GM23248 (cell line): ENCODE measurements around the gene CCDC180. TPM values are rescaled to one million over a fixed set of nuclear protein-coding genes. Genes with fewer than 3 reads are reported as not detected.
"Not testable (repeated sequence)": the region's sequence is repeated elsewhere in the genome, so short reads cannot be mapped to it uniquely, and the experiment has no call there.

Source experiments
- DNase-seq: peaks from one replicate; pipeline ENCODE4 v3.0.0-alpha.2; 2015
- H2AFZ ChIP-seq: fragments of 200-600 bp; sonication (generic); 2 replicates; pipeline ENCODE4 v1.6.1; 2016; ENCODE audit warnings: antibody characterized with exemption
- H3F3A ChIP-seq: fragments of 200-600 bp; sonication (generic); 2 replicates; pipeline ENCODE4 v1.6.1; 2016; ENCODE audit warnings: mild to moderate bottlenecking, antibody characterized with exemption, mixed run types; ENCODE audit not compliant: insufficient read depth
- H3K27ac ChIP-seq: fragments of 200-600 bp; sonication (generic); 2 replicates; pipeline ENCODE4 v1.5.1; 2016; ENCODE audit warnings: mild to moderate bottlenecking
- H3K27me3 ChIP-seq: fragments of 200-600 bp; sonication (generic); replicated peaks from 2 replicates; pipeline ENCODE4 v1.6.1; 2016; ENCODE audit warnings: mild to moderate bottlenecking; ENCODE audit not compliant: insufficient read depth
- H3K36me3 ChIP-seq: fragments of 200-600 bp; sonication (generic); 2 replicates; pipeline ENCODE4 v1.6.1; 2016; ENCODE audit warnings: low read depth, mild to moderate bottlenecking
- H3K4me1 ChIP-seq: fragments of 200-600 bp; sonication (generic); 2 replicates; pipeline ENCODE4 v1.6.1; 2016; ENCODE audit warnings: mild to moderate bottlenecking; ENCODE audit not compliant: insufficient read depth
- H3K4me2 ChIP-seq: fragments of 200-600 bp; sonication (generic); one replicate; pipeline ENCODE4 v1.6.1; 2016; ENCODE audit warnings: mild to moderate bottlenecking; ENCODE audit not compliant: unreplicated experiment
- H3K4me3 ChIP-seq: fragments of 200-600 bp; sonication (generic); 2 replicates; pipeline ENCODE4 v1.5.1; 2016; ENCODE audit warnings: mild to moderate bottlenecking
- H3K79me2 ChIP-seq: fragments of 200-600 bp; sonication (generic); 2 replicates; pipeline ENCODE4 v1.6.1; 2016; ENCODE audit warnings: mild to moderate bottlenecking; ENCODE audit not compliant: insufficient read depth
- H3K9ac ChIP-seq: fragments of 200-600 bp; sonication (generic); 2 replicates; pipeline ENCODE4 v1.6.1; 2016; ENCODE audit warnings: mild to moderate bottlenecking
- H3K9me2 ChIP-seq: fragments of 200-600 bp; sonication (generic); 2 replicates; pipeline ENCODE4 v1.6.1; 2016; ENCODE audit warnings: mixed run types, mild to moderate bottlenecking, moderate library complexity; ENCODE audit not compliant: insufficient read depth
- H3K9me3 ChIP-seq: fragments of 200-600 bp; sonication (generic); one replicate; pipeline ENCODE4 v1.6.1; 2017; ENCODE audit warnings: low read depth
- H4K20me1 ChIP-seq: fragments of 200-600 bp; sonication (generic); 2 replicates; pipeline ENCODE4 v1.6.0; 2016; ENCODE audit not compliant: insufficient read depth
- EZH2 ChIP-seq: fragments of 200-600 bp; sonication (generic); IDR thresholded peaks from 2 replicates; pipeline ENCODE4 v1.6.1; 2018; ENCODE audit warnings: antibody characterized with exemption, mild to moderate bottlenecking; ENCODE audit not compliant: insufficient read depth, poor library complexity, severe bottlenecking
- EZH2phosphoT487 ChIP-seq: fragments of 200-600 bp; sonication (generic); IDR thresholded peaks from 2 replicates; pipeline ENCODE4 v1.6.1; 2018; ENCODE audit warnings: antibody characterized with exemption, moderate library complexity, mild to moderate bottlenecking, low read depth; ENCODE audit not compliant: insufficient read depth
- WGBS, 2 experiments: methylation state at CpG; one replicate each; pipeline ENCODE4 v1.1.6; 2015 to 2017; ENCODE audit warnings: low lambda C conversion rate in 2 of 2, low coverage in 1 of 2; ENCODE audit errors: missing lambda C conversion rate in 2 of 2; 5-methylcytosine and 5-hydroxymethylcytosine counted together
- in situ Hi-C: fragments of 300-500 bp; cut with MboI; formaldehyde crosslinking; loops from 2 replicates; pipeline ENCODE4 v1.15.0; 2020
- polyA plus RNA-seq: library from polyadenylated mRNA; unstranded; fragments of >200 nt; fragmentation: Nextera tagmentation; extraction: Ambion mirVana; gene quantifications from 2 replicates; pipeline ENCODE4 v1.2.1, GENCODE V29; 2016
- total RNA-seq: library from RNA; depleted of rRNA; stranded (reverse); fragments of >200 nt; shearing (Covaris generic); gene quantifications from 2 replicates; pipeline ENCODE4 v1.2.3, GENCODE V29; 2014

Gene CCDC180
- total and polyA plus RNA-seq, 2 experiments from 2014 or later, result 0.11 to 0.29 TPM

- 67 to 82% methylated on average over 5 of the region's 5 CpGs for WGBS, 2 experiments
- Histone ChIP-seq H3K4me2 (no peak overlapping the region), H3K36me3 (no peaks in the 10 kb centered on the region), H3K9me2 (no peaks in the 10 kb centered on the region), H3K79me2 (no peaks in the 10 kb centered on the region), H3K4me1 (no peaks in the 10 kb centered on the region), H3K9ac (no peak overlapping the region), H3K27ac (no peak overlapping the region), H3K4me3 (no peak overlapping the region), H3F3A (no peaks in the 10 kb centered on the region), H3K9me3 (no peaks in the 10 kb centered on the region), H3K27me3 (no peaks in the 10 kb centered on the region), H4K20me1 (no peaks in the 10 kb centered on the region), H2AFZ (no peak overlapping the region)
- TF ChIP-seq EZH2phosphoT487 (no peak), EZH2 (no peak)
- no peak for DNase-seq
- in situ Hi-C loops, result no loop called here
These were observed 17.5 kb downstream of the CCDC180 start for GRCh38 chr9:97324954-97325353.

DNA sequence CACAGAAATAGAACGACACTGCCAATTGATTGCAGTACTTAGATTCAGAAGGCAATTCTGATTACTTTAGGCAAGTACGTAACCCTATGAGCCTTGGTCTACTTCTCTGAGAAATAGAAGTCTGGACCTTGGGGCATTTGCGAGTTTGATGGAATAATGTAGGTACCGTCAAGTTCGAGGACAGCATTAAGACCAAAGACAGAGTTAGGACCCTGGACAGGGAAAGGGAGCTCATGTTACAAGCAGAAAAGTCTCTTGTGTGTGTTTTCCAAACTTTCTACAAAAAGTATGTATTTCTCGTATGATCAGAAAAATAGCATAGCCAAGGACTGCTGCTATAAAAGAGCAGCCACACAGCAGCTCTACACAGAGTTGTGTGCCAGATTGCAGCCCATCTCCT lies 20.1 kb downstream of the CCDC180 start:
- H3K36me3 ChIP-seq, result no peaks in the 10 kb centered on the region
- DNase-seq, result no peak
- H3K4me1 ChIP-seq, result no peaks in the 10 kb centered on the region
- 67 to 73% methylated on average over 6 of the region's 6 CpGs for WGBS, 2 experiments
- H3K4me2 ChIP-seq, result no peak overlapping the region
- H3K27me3 ChIP-seq, result no peaks in the 10 kb centered on the region
- no peak overlapping the region for H3K9ac ChIP-seq
- no peak for TF ChIP-seq EZH2
- no peak for TF ChIP-seq EZH2phosphoT487
- in situ Hi-C loops, result no loop called here
- no peak overlapping the region for H3K27ac ChIP-seq
- H3K79me2 ChIP-seq, result no peaks in the 10 kb centered on the region
- no peaks in the 10 kb centered on the region for H3K9me2 ChIP-seq
- no peak overlapping the region for H3K4me3 ChIP-seq
- H2AFZ ChIP-seq, result no peak overlapping the region
- no peaks in the 10 kb centered on the region for H3K9me3 ChIP-seq
- H3F3A ChIP-seq, result no peaks in the 10 kb centered on the region
- no peaks in the 10 kb centered on the region for H4K20me1 ChIP-seq

- in situ Hi-C loops, result no loop called here
- 75 to 83% methylated on average over 3 of the region's 3 CpGs for WGBS, 2 experiments
These were observed 25.5 kb downstream of the CCDC180 start for GRCh38 chr9:97332993-97333392.

GRCh38 chr9:97335622-97336021 lies 28.2 kb downstream of the CCDC180 start:
- H3K27ac ChIP-seq, H3K79me2 ChIP-seq, in situ Hi-C loops, H3F3A ChIP-seq, H2AFZ ChIP-seq, H3K36me3 ChIP-seq, H3K4me2 ChIP-seq, H3K27me3 ChIP-seq, H3K9me3 ChIP-seq, H4K20me1 ChIP-seq, DNase-seq, H3K4me1 ChIP-seq, H3K4me3 ChIP-seq, H3K9ac ChIP-seq, H3K9me2 ChIP-seq: not testable (repeated sequence)
- 68 to 74% methylated on average over 7 of the region's 7 CpGs for WGBS, 2 experiments

More at GRCh38 chr9:97332993-97333392, 25.5 kb downstream of the CCDC180 start:
- Histone ChIP-seq H3K4me3 (no peak overlapping the region), H2AFZ (no peak overlapping the region), H3K9me3 (no peaks in the 10 kb centered on the region), H3K9ac (no peak overlapping the region), H3K9me2 (no peaks in the 10 kb centered on the region), H3K27me3 (no peaks in the 10 kb centered on the region), H4K20me1 (no peaks in the 10 kb centered on the region), H3F3A (no peaks in the 10 kb centered on the region), H3K79me2 (no peaks in the 10 kb centered on the region), H3K36me3 (no peaks in the 10 kb centered on the region), H3K4me1 (no peaks in the 10 kb centered on the region), H3K27ac (no peak overlapping the region), H3K4me2 (no peak overlapping the region)
- TF ChIP-seq EZH2phosphoT487 (no peak), EZH2 (no peak)
- DNase-seq, result no peak

GRCh38 chr9:97348871-97349270 lies 41.4 kb downstream of the CCDC180 start:
- 70 to 74% methylated on average over 10 of the region's 10 CpGs for WGBS, 2 experiments
- Histone ChIP-seq H3K4me3 (no peak overlapping the region), H3K9me3 (no peaks in the 10 kb centered on the region), H4K20me1 (no peaks in the 10 kb centered on the region), H3F3A (no peaks in the 10 kb centered on the region), H3K4me1 (no peaks in the 10 kb centered on the region), H2AFZ (no peak overlapping the region), H3K27ac (no peak overlapping the region), H3K79me2 (no peaks in the 10 kb centered on the region), H3K4me2 (no peak overlapping the region), H3K36me3 (no peaks in the 10 kb centered on the region), H3K9ac (no peak overlapping the region), H3K9me2 (no peaks in the 10 kb centered on the region), H3K27me3 (no peaks in the 10 kb centered on the region)
- no peak for DNase-seq
- in situ Hi-C loops, result no loop called here
- TF ChIP-seq EZH2phosphoT487, result no peak
- TF ChIP-seq EZH2, result no peak
